Left cardiac atrium (tissue), 4 donors: ENCODE data around the gene CCNY. TPM values are rescaled to one million over a fixed set of nuclear protein-coding genes. Genes with fewer than 3 reads are reported as not detected.
A peak's percentile ranks its signal among the peaks of the same experiment; 100 is the strongest.
"Not testable (repeated sequence)": the region's sequence is repeated elsewhere in the genome, so short reads cannot be mapped to it uniquely, and the experiment has no call there.

ENCODE experiments used
- ATAC-seq, 2 donors: fragments of 200-7000 bp; cut with Tn5 transposase; one replicate each; pipeline ENCODE4 v1.9.1; 2020; ENCODE audit warnings: mild to moderate bottlenecking in 2 of 2, moderate library complexity in 2 of 2
- DNase-seq: peaks from one replicate; pipeline ENCODE4 v3.0.0-alpha.2; 2020
- intact Hi-C, 2 donors: fragments of 100-400 bp; cut with DNase I; formaldehyde crosslinking; loops; one replicate each; pipeline versions ENCODE4 v1.14.1 to v1.15.1; 2022 to 2023
- long read RNA-seq: library from polyadenylated mRNA; unstranded; transcript quantifications from one replicate; pipeline ENCODE4 v2.0.0, GENCODE V29; 2021
- total RNA-seq, 2 donors: library from RNA; stranded (reverse); fragmentation: NEBNext Ultra II Directional; extraction: Animal tissue kit (Norgen Biotek cat#: 25700); gene quantifications; one replicate each; pipeline ENCODE4 v1.2.1, GENCODE V29; 2021
- donor health status: DM: no; HTN: yes; CAD: no.
- donor health status: DM: no; HTN: yes; CAD: no; lungs with severe emphysema.
- donor health status: DM: yes; HTN: yes; CAD: no.
- donor health status: Dilated cardiomyopathy.

CCNY gene
- total RNA-seq: 10 to 100 TPM; 59.3 to 76.5 TPM
- long read RNA-seq, transcript CCNY-203 (10 exons, 3,960 nt): major isoform, 21 of 30 reads
- long read RNA-seq, partial matches to known transcripts: 2 of 30 reads
- long read RNA-seq, other reads (novel, unspliced or antisense): 7 of 30 reads

- peak; percentile 88 for DNase-seq
- peak; percentile 93 to 95 for ATAC-seq
- intact Hi-C loops: loop anchor here (10.0 kb wide), 2 partner anchors 119 to 229 kb away; no protein-coding TSS in a partner anchor
Measured at GRCh38 chr10:35336084-35336831, at the start of gene CCNY. CCNY (plus strand) TSS chr10:35336509; CDS start chr10:35337054, 545 bp downstream.

GRCh38 chr10:35289198-35289597 lies 47.1 kb upstream of the CCNY start:
- intact Hi-C loops: no loop called here
- no peak for DNase-seq
- no peak for ATAC-seq

- intact Hi-C loops: no loop called here
- no peak for DNase-seq
- no peak for ATAC-seq
Measured at GRCh38 chr10:35294506-35294905, 41.8 kb upstream of the CCNY start.

GRCh38 chr10:35299016-35299415 lies 37.3 kb upstream of the CCNY start:
- no peak for DNase-seq
- intact Hi-C loops: no loop called here
- no peak for ATAC-seq

- DNase-seq (peak; percentile 29), ATAC-seq (peak; percentile 34 to 70)
- intact Hi-C loops: no loop called here
Measured at GRCh38 chr10:35300063-35300699, 36.1 kb upstream of the CCNY start.

GRCh38 chr10:35304649-35305048 lies 31.7 kb upstream of the CCNY start:
- ATAC-seq (no peak), DNase-seq (no peak)
- intact Hi-C loops: no loop called here

GRCh38 chr10:35306852-35307251 lies 29.5 kb upstream of the CCNY start:
- intact Hi-C loops: no loop called here
- DNase-seq (no peak), ATAC-seq (no peak)

- DNase-seq (no peak), ATAC-seq (no peak)
- intact Hi-C loops: no loop called here
Measured at GRCh38 chr10:35307297-35307696, 29.0 kb upstream of the CCNY start.

- intact Hi-C loops: no loop called here
- ATAC-seq (no peak), DNase-seq (no peak)
Measured at GRCh38 chr10:35308809-35309208, 27.5 kb upstream of the CCNY start.

- ATAC-seq, DNase-seq, intact Hi-C loops: not testable (repeated sequence)
Measured at GRCh38 chr10:35314142-35314541, 22.2 kb upstream of the CCNY start.

- DNase-seq, ATAC-seq, intact Hi-C loops: not testable (repeated sequence)
Measured at GRCh38 chr10:35315235-35315634, 21.1 kb upstream of the CCNY start.

- no peak for ATAC-seq
- no peak for DNase-seq
- intact Hi-C loops: no loop called here
Measured at GRCh38 chr10:35316218-35316967, 19.9 kb upstream of the CCNY start.

GRCh38 chr10:35318551-35318950 lies 17.8 kb upstream of the CCNY start:
- ATAC-seq: no peak
- intact Hi-C loops: no loop called here
- no peak for DNase-seq

GRCh38 chr10:35320341-35320740 lies 16.0 kb upstream of the CCNY start:
- intact Hi-C loops: no loop called here
- no peak for ATAC-seq

GRCh38 chr10:35322636-35323035 lies 13.7 kb upstream of the CCNY start:
- intact Hi-C loops: no loop called here
- DNase-seq (no peak), ATAC-seq (no peak)

More at GRCh38 chr10:35320341-35320740, 16.0 kb upstream of the CCNY start:
- DNase-seq: no peak

- ATAC-seq (no peak), DNase-seq (no peak)
- intact Hi-C loops: no loop called here
Measured at GRCh38 chr10:35324196-35324595, 12.1 kb upstream of the CCNY start.

GRCh38 chr10:35326466-35327235 lies 9.7 kb upstream of the CCNY start:
- ATAC-seq: no peak
- no peak for DNase-seq
- intact Hi-C loops: no loop called here

GRCh38 chr10:35327790-35328403 lies 8.4 kb upstream of the CCNY start:
- intact Hi-C loops: no loop called here
- ATAC-seq (peak; percentile 7 to 32), DNase-seq (no peak)
